ENCODE measurements around the gene FBXW11.

The FBXW11 gene

DNA sequence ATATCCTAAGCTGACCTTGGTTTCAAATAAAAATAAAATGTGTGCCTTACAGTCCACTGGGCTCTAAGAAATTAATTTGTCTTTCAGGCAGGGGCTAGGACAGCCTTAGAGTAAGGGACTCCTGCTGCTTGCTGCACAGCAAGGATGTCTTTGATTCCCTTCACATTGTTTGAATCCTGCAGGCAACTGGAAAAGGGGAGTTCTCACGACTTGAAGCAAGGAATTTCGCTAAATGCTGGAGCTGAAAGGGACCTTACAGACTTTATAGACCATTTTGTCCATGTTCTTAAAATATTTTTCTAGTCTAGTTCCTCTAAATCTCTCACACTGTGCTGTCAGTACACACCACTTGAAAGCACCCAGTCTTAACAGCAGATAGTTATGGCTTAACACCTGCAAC is 35.6 kb downstream of the FBXW11 start:
- Histone ChIP-seq H3K36me3 (replicated peaks; ENCODE audit: low read depth, low read length) (peaks cover 36% of the 10 kb centered on the region), H3K4me2 (ENCODE audit: low read length) (no peak overlapping the region), H3K27me3 (ENCODE audit: low read depth, low read length) (no peaks in the 10 kb centered on the region), H3K4me1 (ENCODE audit: low read length) (peaks cover 41% of the 10 kb centered on the region), H3K9ac (ENCODE audit: low read length) (no peak overlapping the region), H4K20me1 (ENCODE audit: insufficient read depth, low read length) (peaks cover 27% of the 10 kb centered on the region), H3K4me3 (ENCODE audit: low read length) (no peak overlapping the region), H2AFZ (ENCODE audit: low read depth, low read length) (no peak overlapping the region), H3K79me2 (ENCODE audit: low read length) (peaks cover 76% of the 10 kb centered on the region), H3K27ac (ENCODE audit: low read length) (no peak overlapping the region), H3K9me3 (ENCODE audit: insufficient read depth, low read length) (peaks cover 14% of the 10 kb centered on the region; the same call in 1 of the 2 replicates)
- TF ChIP-seq, protein P1, sequence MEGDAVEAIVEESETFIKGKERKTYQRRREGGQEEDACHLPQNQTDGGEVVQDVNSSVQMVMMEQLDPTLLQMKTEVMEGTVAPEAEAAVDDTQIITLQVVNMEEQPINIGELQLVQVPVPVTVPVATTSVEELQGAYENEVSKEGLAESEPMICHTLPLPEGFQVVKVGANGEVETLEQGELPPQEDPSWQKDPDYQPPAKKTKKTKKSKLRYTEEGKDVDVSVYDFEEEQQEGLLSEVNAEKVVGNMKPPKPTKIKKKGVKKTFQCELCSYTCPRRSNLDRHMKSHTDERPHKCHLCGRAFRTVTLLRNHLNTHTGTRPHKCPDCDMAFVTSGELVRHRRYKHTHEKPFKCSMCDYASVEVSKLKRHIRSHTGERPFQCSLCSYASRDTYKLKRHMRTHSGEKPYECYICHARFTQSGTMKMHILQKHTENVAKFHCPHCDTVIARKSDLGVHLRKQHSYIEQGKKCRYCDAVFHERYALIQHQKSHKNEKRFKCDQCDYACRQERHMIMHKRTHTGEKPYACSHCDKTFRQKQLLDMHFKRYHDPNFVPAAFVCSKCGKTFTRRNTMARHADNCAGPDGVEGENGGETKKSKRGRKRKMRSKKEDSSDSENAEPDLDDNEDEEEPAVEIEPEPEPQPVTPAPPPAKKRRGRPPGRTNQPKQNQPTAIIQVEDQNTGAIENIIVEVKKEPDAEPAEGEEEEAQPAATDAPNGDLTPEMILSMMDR (IDR thresholded peaks at IDR 0.05; ENCODE audit: low read depth, low read length) = no peak
- no peak for TF ChIP-seq EZH2phosphoT487 (IDR thresholded peaks at IDR 0.05; ENCODE audit: low read depth)

DNA sequence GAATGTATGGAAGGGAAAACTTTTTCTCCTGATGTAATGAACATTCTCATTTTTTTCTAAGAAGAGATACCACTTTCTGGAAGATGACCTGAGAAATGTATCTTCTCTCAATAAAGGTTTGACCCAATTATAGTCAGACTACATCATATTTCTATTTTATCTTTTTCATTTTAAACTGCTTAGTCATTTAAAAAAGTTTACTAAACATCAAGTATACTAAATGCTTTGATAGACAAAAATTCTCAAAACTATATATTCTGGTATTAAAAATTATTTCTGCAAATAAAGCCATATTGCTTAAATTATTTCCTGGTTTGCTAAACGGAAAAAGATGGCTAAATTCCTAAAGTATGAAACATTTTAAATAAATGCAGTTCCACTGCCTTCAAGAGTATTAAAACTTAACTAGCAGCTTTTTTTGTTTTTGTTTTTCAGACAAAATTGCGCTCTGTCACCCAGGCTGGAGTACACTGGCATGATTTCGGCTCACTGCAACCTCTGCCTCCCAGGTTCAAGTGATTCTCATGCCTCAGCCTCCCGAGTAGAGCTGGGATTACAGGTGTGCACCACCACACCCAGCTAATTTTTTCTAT is 37.1 kb downstream of the FBXW11 start:
- Histone ChIP-seq H3K79me2 (ENCODE audit: low read length) (peaks cover 76% of the 10 kb centered on the region), H3K4me1 (ENCODE audit: low read length) (peaks cover 47% of the 10 kb centered on the region), H3K9me3 (ENCODE audit: insufficient read depth, low read length) (peaks cover 14% of the 10 kb centered on the region; the same call in 1 of the 2 replicates), H3K4me2 (ENCODE audit: low read length) (peak overlapping the region; percentile 95), H3K9ac (ENCODE audit: low read length) (peak overlapping the region; percentile 83; the same call in 1 of the 2 replicates), H2AFZ (ENCODE audit: low read depth, low read length) (no peak overlapping the region), H3K27ac (ENCODE audit: low read length) (peak overlapping the region; percentile 99), H3K36me3 (replicated peaks; ENCODE audit: low read depth, low read length) (peaks cover 36% of the 10 kb centered on the region), H4K20me1 (ENCODE audit: insufficient read depth, low read length) (peaks cover 12% of the 10 kb centered on the region), H3K4me3 (ENCODE audit: low read length) (peak overlapping the region; percentile 75; the same call in 1 of the 2 replicates), H3K27me3 (ENCODE audit: low read depth, low read length) (no peaks in the 10 kb centered on the region)
- TF ChIP-seq, protein P1 (IDR thresholded peaks at IDR 0.05; ENCODE audit: low read depth, low read length) = no peak
- TF ChIP-seq EZH2phosphoT487 (IDR thresholded peaks at IDR 0.05; ENCODE audit: low read depth) = no peak

DNA sequence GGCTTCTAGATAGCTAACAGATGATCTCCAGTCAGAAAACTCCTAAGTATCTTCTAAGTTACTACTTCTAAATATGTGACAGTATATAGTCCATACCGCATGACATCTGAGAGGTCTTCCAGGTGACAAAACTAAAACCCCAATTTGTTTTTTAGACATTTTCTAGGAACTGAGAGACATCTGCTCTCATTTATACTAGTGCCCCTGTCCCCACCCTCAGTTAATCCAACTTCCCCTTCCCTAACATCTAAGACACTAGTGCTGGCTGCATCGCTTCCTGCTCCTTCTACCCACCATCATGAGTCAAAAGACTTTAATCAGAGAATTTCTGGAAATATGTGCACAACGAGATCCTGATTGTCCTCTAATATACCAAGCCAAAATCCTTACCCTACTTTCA is 37.9 kb downstream of the FBXW11 start:
- H3K9ac ChIP-seq (ENCODE audit: low read length) = peak overlapping the region; percentile 83

DNA sequence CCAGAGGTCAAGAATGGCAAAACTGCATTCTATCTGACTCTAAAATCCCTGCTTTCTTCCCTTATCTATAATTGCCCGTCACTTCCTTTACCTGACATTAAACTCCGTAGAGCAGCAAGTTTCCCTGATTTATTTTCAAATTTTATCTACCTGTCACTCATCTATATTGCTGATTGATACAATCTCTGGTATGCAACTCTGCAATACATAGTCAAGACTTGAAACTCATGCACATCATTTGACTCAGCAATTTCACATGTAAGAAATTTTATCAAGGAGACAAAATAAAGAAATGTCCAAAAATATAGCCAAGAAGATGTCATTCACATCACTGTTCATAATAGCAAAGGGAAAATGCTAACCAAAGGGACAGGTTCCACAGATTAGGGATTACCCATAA is 39.5 kb downstream of the FBXW11 start:
- H3K4me3 ChIP-seq (ENCODE audit: low read length) = peak overlapping the region; percentile 8; the same call in 1 of the 2 replicates
- no peaks in the 10 kb centered on the region for H3K27me3 ChIP-seq (ENCODE audit: low read depth, low read length)
- no peak for TF ChIP-seq EZH2phosphoT487 (IDR thresholded peaks at IDR 0.05; ENCODE audit: low read depth)
- TF ChIP-seq, protein P1 (IDR thresholded peaks at IDR 0.05; ENCODE audit: low read depth, low read length) = no peak
- peaks cover 27% of the 10 kb centered on the region for H3K36me3 ChIP-seq (replicated peaks; ENCODE audit: low read depth, low read length)
- peaks cover 14% of the 10 kb centered on the region; the same call in 1 of the 2 replicates for H3K9me3 ChIP-seq (ENCODE audit: insufficient read depth, low read length)
- H4K20me1 ChIP-seq (ENCODE audit: insufficient read depth, low read length) = peaks cover 14% of the 10 kb centered on the region; the same call in 1 of the 2 replicates
- H3K79me2 ChIP-seq (ENCODE audit: low read length) = peaks cover 81% of the 10 kb centered on the region
- H3K9ac ChIP-seq (ENCODE audit: low read length) = peak overlapping the region; percentile 27; the same call in 1 of the 2 replicates
- peak overlapping the region; percentile 44 for H3K4me2 ChIP-seq (ENCODE audit: low read length)
- peaks cover 62% of the 10 kb centered on the region for H3K4me1 ChIP-seq (ENCODE audit: low read length)
- H2AFZ ChIP-seq (ENCODE audit: low read depth, low read length) = no peak overlapping the region
- peak overlapping the region; percentile 99 for H3K27ac ChIP-seq (ENCODE audit: low read length)

More for the DNA sequence above, 37.9 kb downstream of the FBXW11 start:
- TF ChIP-seq, protein P1 (IDR thresholded peaks at IDR 0.05; ENCODE audit: low read depth, low read length) = no peak
- TF ChIP-seq EZH2phosphoT487 (IDR thresholded peaks at IDR 0.05; ENCODE audit: low read depth) = no peak
- Histone ChIP-seq H3K36me3 (replicated peaks; ENCODE audit: low read depth, low read length) (peaks cover 36% of the 10 kb centered on the region), H3K27ac (ENCODE audit: low read length) (peak overlapping the region; percentile 99), H3K27me3 (ENCODE audit: low read depth, low read length) (no peaks in the 10 kb centered on the region), H3K4me1 (ENCODE audit: low read length) (peaks cover 52% of the 10 kb centered on the region), H3K79me2 (ENCODE audit: low read length) (peaks cover 78% of the 10 kb centered on the region), H2AFZ (ENCODE audit: low read depth, low read length) (no peak overlapping the region), H4K20me1 (ENCODE audit: insufficient read depth, low read length) (peaks cover 9% of the 10 kb centered on the region), H3K4me2 (ENCODE audit: low read length) (peak overlapping the region; percentile 95), H3K9me3 (ENCODE audit: insufficient read depth, low read length) (peaks cover 14% of the 10 kb centered on the region; the same call in 1 of the 2 replicates), H3K4me3 (ENCODE audit: low read length) (peak overlapping the region; percentile 75)

Measured in OCI-LY3 (cell line).